GM19397 (cell line): Measurements from ENCODE around the gene COL5A1.

Experiments
- ATAC-seq: cut with Tn5 transposase; IDR thresholded peaks from one replicate; pipeline ENCODE4 v1.9.1; 2021; ENCODE audit warnings: mild to moderate bottlenecking, moderate library complexity; ENCODE audit not compliant: unreplicated experiment

The COL5A1 gene

GRCh38 chr9:134606951-134607731 lies 34.5 kb upstream of the COL5A1 start:
- ATAC-seq, result no peak

- no peak for ATAC-seq
Measured at GRCh38 chr9:134607971-134608370, 33.6 kb upstream of the COL5A1 start.

- ATAC-seq, result no peak
Measured at GRCh38 chr9:134611046-134611445, 30.6 kb upstream of the COL5A1 start.

GRCh38 chr9:134612309-134612708 lies 29.3 kb upstream of the COL5A1 start:
- no peak for ATAC-seq

GRCh38 chr9:134612715-134613114 lies 28.9 kb upstream of the COL5A1 start:
- ATAC-seq, result no peak

GRCh38 chr9:134614256-134614655 lies 27.3 kb upstream of the COL5A1 start:
- no peak for ATAC-seq

GRCh38 chr9:134616341-134616740 lies 25.3 kb upstream of the COL5A1 start:
- ATAC-seq, result no peak

- no peak for ATAC-seq
Measured at GRCh38 chr9:134617246-134617645, 24.4 kb upstream of the COL5A1 start.

- no peak for ATAC-seq
Measured at GRCh38 chr9:134617836-134618162, 23.8 kb upstream of the COL5A1 start.

- no peak for ATAC-seq
Measured at GRCh38 chr9:134618163-134618832, 23.3 kb upstream of the COL5A1 start.

GRCh38 chr9:134618833-134619447 lies 22.7 kb upstream of the COL5A1 start:
- no peak for ATAC-seq

GRCh38 chr9:134619448-134619982 lies 22.1 kb upstream of the COL5A1 start:
- no peak for ATAC-seq

GRCh38 chr9:134619983-134620661 lies 21.5 kb upstream of the COL5A1 start:
- no peak for ATAC-seq

GRCh38 chr9:134620751-134621557 lies 20.6 kb upstream of the COL5A1 start:
- no peak for ATAC-seq

- no peak for ATAC-seq
Measured at GRCh38 chr9:134621558-134622110, 20.0 kb upstream of the COL5A1 start.

GRCh38 chr9:134622896-134623257 lies 18.7 kb upstream of the COL5A1 start:
- ATAC-seq, result no peak

GRCh38 chr9:134623258-134624066 lies 18.1 kb upstream of the COL5A1 start:
- no peak for ATAC-seq

GRCh38 chr9:134624137-134624591 lies 17.4 kb upstream of the COL5A1 start:
- no peak for ATAC-seq

GRCh38 chr9:134624621-134625181 lies 16.9 kb upstream of the COL5A1 start:
- ATAC-seq, result no peak
